Kidney epithelial cell (primary cell): Measurements from ENCODE around the gene DUSP22. TPM values are rescaled to one million over a fixed set of nuclear protein-coding genes. Genes with fewer than 3 reads are reported as not detected.

ENCODE experiments used
- DNase-seq: peaks from one replicate; pipeline ENCODE4 v3.0.0-alpha.2; 2010; ENCODE audit warnings: low read depth
- H3K27me3 ChIP-seq: 2 replicates; pipeline ENCODE4 v1.6.0; 2011; ENCODE audit warnings: low read length; ENCODE audit not compliant: control insufficient read depth, insufficient read depth
- H3K36me3 ChIP-seq: 2 replicates; pipeline ENCODE4 v1.5.1; 2011; ENCODE audit warnings: low read length; ENCODE audit not compliant: control insufficient read depth, insufficient read depth
- H3K4me3 ChIP-seq: 2 replicates; pipeline ENCODE4 v1.5.1; 2011; ENCODE audit warnings: low read depth, mild to moderate bottlenecking, control low read depth, low read length
- CTCF ChIP-seq: IDR thresholded peaks from 2 replicates; pipeline ENCODE4 v1.5.1; 2011; ENCODE audit warnings: mild to moderate bottlenecking, moderate library complexity, low read length, control low read depth, inconsistent platforms; ENCODE audit not compliant: insufficient read depth, poor library complexity, severe bottlenecking
- total RNA-seq: library from RNA; depleted of rRNA; stranded (reverse); fragments of >200 nt; gene quantifications from 2 replicates; pipeline ENCODE4 v1.2.3, GENCODE V29; 2015

The DUSP22 gene
- total RNA-seq, 1 donor from 2014 or later, result 35.9 TPM

GRCh38 chr6:339480-339879, 47.2 kb downstream of the DUSP22 start:
- DNase-seq, result no peak
- Histone ChIP-seq H3K4me3 (no peak overlapping the region), H3K27me3 (no peaks in the 10 kb centered on the region), H3K36me3 (no peaks in the 10 kb centered on the region)
- TF ChIP-seq CTCF, result no peak

GRCh38 chr6:340186-340955, 48.1 kb downstream of the DUSP22 start:
- no peak overlapping the region for H3K4me3 ChIP-seq
- no peaks in the 10 kb centered on the region for H3K27me3 ChIP-seq
- H3K36me3 ChIP-seq, result no peaks in the 10 kb centered on the region
- no peak for TF ChIP-seq CTCF
- no peak for DNase-seq

GRCh38 chr6:340991-341827, 48.9 kb downstream of the DUSP22 start:
- Histone ChIP-seq H3K27me3 (no peaks in the 10 kb centered on the region), H3K4me3 (no peak overlapping the region), H3K36me3 (no peaks in the 10 kb centered on the region)
- no peak for TF ChIP-seq CTCF
- no peak for DNase-seq

GRCh38 chr6:341914-342831, 49.9 kb downstream of the DUSP22 start:
- no peak overlapping the region for H3K4me3 ChIP-seq
- DNase-seq, result no peak
- no peaks in the 10 kb centered on the region for H3K36me3 ChIP-seq
- no peak for TF ChIP-seq CTCF
- H3K27me3 ChIP-seq, result no peaks in the 10 kb centered on the region

GRCh38 chr6:342832-343179, 50.5 kb downstream of the DUSP22 start:
- DNase-seq, result no peak
- TF ChIP-seq CTCF, result no peak
- H3K36me3 ChIP-seq, result no peaks in the 10 kb centered on the region
- H3K27me3 ChIP-seq, result no peaks in the 10 kb centered on the region
- no peak overlapping the region for H3K4me3 ChIP-seq
